Breast epithelium (tissue), 3 donors: Measurements from ENCODE around the gene PRDM11.

Experiments used
- POLR2A ChIP-seq: fragments of 450-650 bp; IDR thresholded peaks from one replicate; pipeline ENCODE4 v1.6.1; 2016; ENCODE audit warnings: antibody characterized with exemption, mild to moderate bottlenecking, moderate library complexity
- TF ChIP-seq, protein P1 (sequence below), 3 donors: fragments of 450-650 bp; IDR thresholded peaks; one replicate each; pipeline ENCODE4 v1.5.1; 2016 to 2017; ENCODE audit warnings: antibody characterized with exemption in 3 of 3, mild to moderate bottlenecking in 3 of 3, moderate library complexity in 3 of 3

DNA sequence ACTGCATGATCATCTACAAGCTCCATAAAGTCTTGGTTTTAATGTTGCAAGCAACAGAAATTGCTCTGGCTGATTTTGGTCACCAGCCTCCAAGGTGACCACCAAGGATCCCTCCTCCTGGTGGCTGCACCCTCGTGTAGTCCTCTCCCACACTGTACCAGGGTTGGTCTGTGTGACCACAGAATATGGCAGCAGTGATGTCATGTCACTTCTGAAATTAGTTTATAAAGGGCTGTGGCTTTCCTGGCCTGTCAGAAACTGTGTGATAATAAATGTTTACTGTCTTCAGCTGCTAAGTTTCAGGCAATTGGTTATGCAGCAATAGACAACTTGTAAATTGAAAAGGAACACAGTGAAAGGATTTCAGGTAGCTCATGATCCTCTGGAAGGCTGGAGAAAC lies 5.3 kb upstream of the PRDM11 start:
- no peak for TF ChIP-seq POLR2A
- TF ChIP-seq, protein P1, sequence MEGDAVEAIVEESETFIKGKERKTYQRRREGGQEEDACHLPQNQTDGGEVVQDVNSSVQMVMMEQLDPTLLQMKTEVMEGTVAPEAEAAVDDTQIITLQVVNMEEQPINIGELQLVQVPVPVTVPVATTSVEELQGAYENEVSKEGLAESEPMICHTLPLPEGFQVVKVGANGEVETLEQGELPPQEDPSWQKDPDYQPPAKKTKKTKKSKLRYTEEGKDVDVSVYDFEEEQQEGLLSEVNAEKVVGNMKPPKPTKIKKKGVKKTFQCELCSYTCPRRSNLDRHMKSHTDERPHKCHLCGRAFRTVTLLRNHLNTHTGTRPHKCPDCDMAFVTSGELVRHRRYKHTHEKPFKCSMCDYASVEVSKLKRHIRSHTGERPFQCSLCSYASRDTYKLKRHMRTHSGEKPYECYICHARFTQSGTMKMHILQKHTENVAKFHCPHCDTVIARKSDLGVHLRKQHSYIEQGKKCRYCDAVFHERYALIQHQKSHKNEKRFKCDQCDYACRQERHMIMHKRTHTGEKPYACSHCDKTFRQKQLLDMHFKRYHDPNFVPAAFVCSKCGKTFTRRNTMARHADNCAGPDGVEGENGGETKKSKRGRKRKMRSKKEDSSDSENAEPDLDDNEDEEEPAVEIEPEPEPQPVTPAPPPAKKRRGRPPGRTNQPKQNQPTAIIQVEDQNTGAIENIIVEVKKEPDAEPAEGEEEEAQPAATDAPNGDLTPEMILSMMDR (IDR thresholded peaks at IDR 0.05), result no peak
